ENCODE measurements around the gene JAG1. TPM values are rescaled to one million over a fixed set of nuclear protein-coding genes. Genes with fewer than 3 reads are reported as not detected.

Gene JAG1
- polyA plus RNA-seq, 3 donors: 0.70 to 6.8 (median 0.85) TPM

DNA sequence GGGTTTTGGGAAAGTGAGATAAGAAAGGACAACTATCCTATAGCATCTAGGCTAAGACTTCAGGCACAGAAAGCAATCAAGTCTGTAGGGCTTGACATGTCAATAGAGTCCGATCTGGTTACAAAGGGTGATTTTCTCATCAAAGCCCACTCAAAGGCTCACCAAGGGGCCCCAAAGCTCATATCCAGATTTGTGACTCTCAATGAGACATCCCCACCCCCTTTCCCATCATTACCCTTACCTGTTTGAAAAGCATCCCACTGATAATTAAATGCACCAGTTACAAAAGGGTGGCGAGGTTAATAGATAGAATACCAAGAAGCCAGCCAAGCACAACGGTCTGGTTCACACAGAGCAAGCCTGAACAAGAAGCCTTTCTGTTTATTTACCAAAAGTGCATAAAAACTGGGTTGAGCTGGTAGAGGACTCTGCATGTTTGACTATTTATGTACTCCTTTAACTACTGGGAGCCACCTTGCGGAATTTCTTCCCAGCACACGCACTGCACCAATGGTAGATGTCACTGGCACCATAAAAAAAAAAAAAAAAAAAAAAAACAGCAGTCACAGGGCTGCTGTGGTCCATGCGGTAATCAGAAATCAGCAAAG, 6.1 kb downstream of the JAG1 start:
- H3K36me3 Mint-ChIP-seq: peaks cover 49 to 50% of the 10 kb centered on the region in 2 donors
- Histone ChIP-seq H3K9ac (ENCODE audit: insufficient read depth, low read length, poor library complexity, severe bottlenecking) (no peak overlapping the region), H4K20me1 (ENCODE audit: insufficient read depth, low read length) (peaks cover 76% of the 10 kb centered on the region), H3K36me3 (replicated peaks in 1 of 2; ENCODE audit: control insufficient read depth in 1 of 2, insufficient read depth in 2 of 2, low read length in 2 of 2) (peaks cover 0 to 5% of the 10 kb centered on the region in 2 donors), H3K27me3 (ENCODE audit: control insufficient read depth in 2 of 2, insufficient read depth in 2 of 2, low read length in 2 of 2) (no peaks in the 10 kb centered on the region), H3K27ac (ENCODE audit: low read depth in 1 of 2, low read length in 2 of 2) (no peak overlapping the region), H2AFZ (ENCODE audit: insufficient read depth, low read depth, low read length, poor library complexity, severe bottlenecking) (no peak overlapping the region), H3K4me2 (replicated peaks; ENCODE audit: extremely low read depth, low read length, poor library complexity, severe bottlenecking) (no peak overlapping the region), H3K4me3 (replicated peaks in 1 of 3; ENCODE audit: low read depth in 2 of 3, low read length in 3 of 3) (no peak overlapping the region), H3K4me1 (ENCODE audit: control insufficient read depth in 1 of 2, insufficient read depth in 2 of 2, low read length in 2 of 2) (peaks cover 24 to 31% of the 10 kb centered on the region in 2 donors), H3K79me2 (ENCODE audit: insufficient read depth, low read length) (peaks cover 8% of the 10 kb centered on the region), H3K9me3 (replicated peaks in 1 of 2; ENCODE audit: control insufficient read depth in 1 of 2, insufficient read depth in 1 of 2, low read length in 2 of 2) (no peaks in the 10 kb centered on the region)
- H3K27ac Mint-ChIP-seq: no peak overlapping the region
- peaks cover 29% of the 10 kb centered on the region for H3K4me1 Mint-ChIP-seq
- H3K27me3 Mint-ChIP-seq (ENCODE audit: low read depth in 3 of 3): peaks cover 1 to 15% (median 8%) of the 10 kb centered on the region in 3 donors
- intact Hi-C loops (cut with micrococcal nuclease): no loop called here
- TF ChIP-seq, protein P1, sequence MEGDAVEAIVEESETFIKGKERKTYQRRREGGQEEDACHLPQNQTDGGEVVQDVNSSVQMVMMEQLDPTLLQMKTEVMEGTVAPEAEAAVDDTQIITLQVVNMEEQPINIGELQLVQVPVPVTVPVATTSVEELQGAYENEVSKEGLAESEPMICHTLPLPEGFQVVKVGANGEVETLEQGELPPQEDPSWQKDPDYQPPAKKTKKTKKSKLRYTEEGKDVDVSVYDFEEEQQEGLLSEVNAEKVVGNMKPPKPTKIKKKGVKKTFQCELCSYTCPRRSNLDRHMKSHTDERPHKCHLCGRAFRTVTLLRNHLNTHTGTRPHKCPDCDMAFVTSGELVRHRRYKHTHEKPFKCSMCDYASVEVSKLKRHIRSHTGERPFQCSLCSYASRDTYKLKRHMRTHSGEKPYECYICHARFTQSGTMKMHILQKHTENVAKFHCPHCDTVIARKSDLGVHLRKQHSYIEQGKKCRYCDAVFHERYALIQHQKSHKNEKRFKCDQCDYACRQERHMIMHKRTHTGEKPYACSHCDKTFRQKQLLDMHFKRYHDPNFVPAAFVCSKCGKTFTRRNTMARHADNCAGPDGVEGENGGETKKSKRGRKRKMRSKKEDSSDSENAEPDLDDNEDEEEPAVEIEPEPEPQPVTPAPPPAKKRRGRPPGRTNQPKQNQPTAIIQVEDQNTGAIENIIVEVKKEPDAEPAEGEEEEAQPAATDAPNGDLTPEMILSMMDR (IDR thresholded peaks at IDR 0.05): no peak
- DNase-seq: no peak
- WGBS (ENCODE audit: insufficient coverage): 100% methylated on average over 1 of the region's 6 CpGs
- H3K9me3 Mint-ChIP-seq: no peaks in the 10 kb centered on the region
- no peak overlapping the region for H3K4me3 Mint-ChIP-seq

DNA sequence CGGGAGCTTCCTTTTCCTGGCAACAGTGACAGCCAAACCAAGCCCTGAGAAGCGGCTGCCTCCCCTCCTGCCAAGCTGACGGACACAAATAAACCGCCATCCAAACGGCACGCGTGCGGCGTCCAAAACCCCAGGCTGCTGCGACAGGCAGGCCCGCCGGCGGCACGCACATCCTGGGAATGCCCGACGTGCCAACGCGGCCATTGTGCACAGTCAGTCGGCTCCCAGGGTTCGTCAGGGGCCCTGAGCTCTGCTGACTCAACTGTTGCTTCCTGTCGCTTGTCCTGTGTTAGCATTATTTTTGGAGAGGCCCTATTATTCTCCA, 6.8 kb downstream of the JAG1 start:
- 89% methylated on average over 18 of the region's 21 CpGs for WGBS (ENCODE audit: insufficient coverage)
- no peak overlapping the region for H3K4me2 ChIP-seq (replicated peaks; ENCODE audit: extremely low read depth, low read length, poor library complexity, severe bottlenecking)

More for the DNA sequence above, 6.8 kb downstream of the JAG1 start:
- Histone ChIP-seq H3K79me2 (ENCODE audit: insufficient read depth, low read length) (peaks cover 4% of the 10 kb centered on the region), H3K4me3 (replicated peaks in 1 of 3; ENCODE audit: low read depth in 2 of 3, low read length in 3 of 3) (no peak overlapping the region), H3K9ac (ENCODE audit: insufficient read depth, low read length, poor library complexity, severe bottlenecking) (no peak overlapping the region), H3K4me1 (ENCODE audit: control insufficient read depth in 1 of 2, insufficient read depth in 2 of 2, low read length in 2 of 2) (peaks cover 23 to 30% of the 10 kb centered on the region in 2 donors), H3K27ac (ENCODE audit: low read depth in 1 of 2, low read length in 2 of 2) (no peak overlapping the region), H4K20me1 (ENCODE audit: insufficient read depth, low read length) (peaks cover 82% of the 10 kb centered on the region), H3K9me3 (replicated peaks in 1 of 2; ENCODE audit: control insufficient read depth in 1 of 2, insufficient read depth in 1 of 2, low read length in 2 of 2) (no peaks in the 10 kb centered on the region), H3K27me3 (ENCODE audit: control insufficient read depth in 2 of 2, insufficient read depth in 2 of 2, low read length in 2 of 2) (no peaks in the 10 kb centered on the region), H3K36me3 (replicated peaks in 1 of 2; ENCODE audit: control insufficient read depth in 1 of 2, insufficient read depth in 2 of 2, low read length in 2 of 2) (peaks cover 4 to 6% of the 10 kb centered on the region in 2 donors), H2AFZ (ENCODE audit: insufficient read depth, low read depth, low read length, poor library complexity, severe bottlenecking) (no peak overlapping the region)
- intact Hi-C loops (cut with micrococcal nuclease): no loop called here
- H3K4me3 Mint-ChIP-seq: no peak overlapping the region
- H3K9me3 Mint-ChIP-seq: no peaks in the 10 kb centered on the region
- H3K27me3 Mint-ChIP-seq (ENCODE audit: low read depth in 3 of 3): peaks cover 3 to 17% (median 8%) of the 10 kb centered on the region in 3 donors
- no peak overlapping the region for H3K27ac Mint-ChIP-seq
- no peak for DNase-seq
- peaks cover 54 to 56% of the 10 kb centered on the region in 2 donors for H3K36me3 Mint-ChIP-seq
- TF ChIP-seq, protein P1 (IDR thresholded peaks at IDR 0.05): no peak
- peaks cover 31% of the 10 kb centered on the region for H3K4me1 Mint-ChIP-seq
